ENCODE results near the gene RAB30. TPM values are rescaled to one million over a fixed set of nuclear protein-coding genes. Genes with fewer than 3 reads are reported as not detected.

The RAB30 gene
- total and polyA plus RNA-seq, 9 of the 15 experiments (the other 6 are each of a cell fraction or from before 2014, with no cell fraction given), result 0.29 to 1.3 (median 1.0) TPM

DNA sequence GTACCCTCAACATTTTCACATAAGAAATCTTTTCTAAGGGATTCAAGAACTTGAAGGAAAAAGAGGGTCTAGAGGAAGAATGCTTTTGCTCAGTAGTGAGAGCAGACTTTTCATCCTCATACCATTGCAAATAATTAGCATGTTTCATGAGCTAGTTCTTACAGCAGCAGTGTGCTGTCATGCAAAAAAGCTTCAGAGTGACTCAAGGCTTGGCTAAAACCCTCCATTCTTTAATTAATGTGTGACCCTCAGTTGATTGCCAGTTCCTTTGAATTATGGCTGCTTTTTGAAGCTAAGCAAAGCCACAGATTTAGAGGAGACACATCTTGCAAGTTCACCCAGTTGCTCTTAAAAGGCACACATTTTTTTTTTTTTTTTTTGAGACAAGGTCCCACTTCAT lies 48.6 kb upstream of the RAB30 start (continued):
- TF ChIP-seq, protein P1, sequence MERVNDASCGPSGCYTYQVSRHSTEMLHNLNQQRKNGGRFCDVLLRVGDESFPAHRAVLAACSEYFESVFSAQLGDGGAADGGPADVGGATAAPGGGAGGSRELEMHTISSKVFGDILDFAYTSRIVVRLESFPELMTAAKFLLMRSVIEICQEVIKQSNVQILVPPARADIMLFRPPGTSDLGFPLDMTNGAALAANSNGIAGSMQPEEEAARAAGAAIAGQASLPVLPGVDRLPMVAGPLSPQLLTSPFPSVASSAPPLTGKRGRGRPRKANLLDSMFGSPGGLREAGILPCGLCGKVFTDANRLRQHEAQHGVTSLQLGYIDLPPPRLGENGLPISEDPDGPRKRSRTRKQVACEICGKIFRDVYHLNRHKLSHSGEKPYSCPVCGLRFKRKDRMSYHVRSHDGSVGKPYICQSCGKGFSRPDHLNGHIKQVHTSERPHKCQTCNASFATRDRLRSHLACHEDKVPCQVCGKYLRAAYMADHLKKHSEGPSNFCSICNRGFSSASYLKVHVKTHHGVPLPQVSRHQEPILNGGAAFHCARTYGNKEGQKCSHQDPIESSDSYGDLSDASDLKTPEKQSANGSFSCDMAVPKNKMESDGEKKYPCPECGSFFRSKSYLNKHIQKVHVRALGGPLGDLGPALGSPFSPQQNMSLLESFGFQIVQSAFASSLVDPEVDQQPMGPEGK (CRISPR knock-in tag; IDR thresholded peaks at IDR 0.05; ENCODE audit: borderline replicate concordance), result no peak
- no peak for TF ChIP-seq POLR2B (IDR thresholded peaks at IDR 0.05; ENCODE audit: low read depth, partially characterized antibody)
- no peak for TF ChIP-seq CEBPB (tag; IDR thresholded peaks at IDR 0.05)
- TF ChIP-seq, protein P2, sequence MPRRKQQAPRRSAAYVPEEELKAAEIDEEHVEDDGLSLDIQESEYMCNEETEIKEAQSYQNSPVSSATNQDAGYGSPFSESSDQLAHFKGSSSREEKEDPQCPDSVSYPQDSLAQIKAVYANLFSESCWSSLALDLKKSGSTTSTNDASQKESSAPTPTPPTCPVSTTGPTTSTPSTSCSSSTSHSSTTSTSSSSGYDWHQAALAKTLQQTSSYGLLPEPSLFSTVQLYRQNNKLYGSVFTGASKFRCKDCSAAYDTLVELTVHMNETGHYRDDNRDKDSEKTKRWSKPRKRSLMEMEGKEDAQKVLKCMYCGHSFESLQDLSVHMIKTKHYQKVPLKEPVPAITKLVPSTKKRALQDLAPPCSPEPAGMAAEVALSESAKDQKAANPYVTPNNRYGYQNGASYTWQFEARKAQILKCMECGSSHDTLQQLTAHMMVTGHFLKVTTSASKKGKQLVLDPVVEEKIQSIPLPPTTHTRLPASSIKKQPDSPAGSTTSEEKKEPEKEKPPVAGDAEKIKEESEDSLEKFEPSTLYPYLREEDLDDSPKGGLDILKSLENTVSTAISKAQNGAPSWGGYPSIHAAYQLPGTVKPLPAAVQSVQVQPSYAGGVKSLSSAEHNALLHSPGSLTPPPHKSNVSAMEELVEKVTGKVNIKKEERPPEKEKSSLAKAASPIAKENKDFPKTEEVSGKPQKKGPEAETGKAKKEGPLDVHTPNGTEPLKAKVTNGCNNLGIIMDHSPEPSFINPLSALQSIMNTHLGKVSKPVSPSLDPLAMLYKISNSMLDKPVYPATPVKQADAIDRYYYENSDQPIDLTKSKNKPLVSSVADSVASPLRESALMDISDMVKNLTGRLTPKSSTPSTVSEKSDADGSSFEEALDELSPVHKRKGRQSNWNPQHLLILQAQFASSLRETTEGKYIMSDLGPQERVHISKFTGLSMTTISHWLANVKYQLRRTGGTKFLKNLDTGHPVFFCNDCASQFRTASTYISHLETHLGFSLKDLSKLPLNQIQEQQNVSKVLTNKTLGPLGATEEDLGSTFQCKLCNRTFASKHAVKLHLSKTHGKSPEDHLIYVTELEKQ (CRISPR knock-in tag; IDR thresholded peaks at IDR 0.05), result no peak

DNA sequence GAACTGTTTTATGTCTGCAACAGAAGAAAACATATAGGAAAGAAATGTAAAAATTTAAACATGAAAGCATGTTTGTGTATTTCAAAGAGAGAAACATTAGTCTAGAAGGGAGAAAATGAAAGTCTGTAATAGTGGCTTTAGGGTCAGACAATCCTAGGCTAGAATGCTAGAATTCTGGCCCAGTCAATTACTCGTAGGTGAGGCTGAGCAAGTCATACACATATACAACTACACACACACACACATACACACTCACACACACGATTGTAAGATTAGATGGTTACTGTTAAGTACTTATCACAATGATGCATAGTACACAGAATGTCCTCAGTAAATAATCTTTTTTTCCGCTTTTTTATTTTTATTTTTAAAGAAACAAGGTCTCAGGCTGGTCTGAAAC lies 47.5 kb upstream of the RAB30 start:
- no peaks in the 10 kb centered on the region for H3K36me3 ChIP-seq (ENCODE audit: control insufficient read depth, insufficient read depth, low read length)
- POLR2A ChIA-PET, result interaction anchor here (1.8 kb wide), 1 partner anchor 12 kb away, joined by 4 read pairs; no protein-coding TSS in a partner anchor
- intact Hi-C loops (cut with micrococcal nuclease), result no loop called here
- TF ChIP-seq RFX5 (IDR thresholded peaks at IDR 0.05; ENCODE audit: low read depth, low read length), result no peak
- TF ChIP-seq, protein P3, sequence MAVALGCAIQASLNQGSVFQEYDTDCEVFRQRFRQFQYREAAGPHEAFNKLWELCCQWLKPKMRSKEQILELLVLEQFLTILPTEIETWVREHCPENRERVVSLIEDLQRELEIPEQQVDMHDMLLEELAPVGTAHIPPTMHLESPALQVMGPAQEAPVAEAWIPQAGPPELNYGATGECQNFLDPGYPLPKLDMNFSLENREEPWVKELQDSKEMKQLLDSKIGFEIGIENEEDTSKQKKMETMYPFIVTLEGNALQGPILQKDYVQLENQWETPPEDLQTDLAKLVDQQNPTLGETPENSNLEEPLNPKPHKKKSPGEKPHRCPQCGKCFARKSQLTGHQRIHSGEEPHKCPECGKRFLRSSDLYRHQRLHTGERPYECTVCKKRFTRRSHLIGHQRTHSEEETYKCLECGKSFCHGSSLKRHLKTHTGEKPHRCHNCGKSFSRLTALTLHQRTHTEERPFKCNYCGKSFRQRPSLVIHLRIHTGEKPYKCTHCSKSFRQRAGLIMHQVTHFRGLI (CRISPR knock-in tag; IDR thresholded peaks at IDR 0.05), result no peak
- no peak for TF ChIP-seq ZNF224 (CRISPR knock-in tag; IDR thresholded peaks at IDR 0.05)
- no peak for TF ChIP-seq RFX7 (CRISPR knock-in tag; IDR thresholded peaks at IDR 0.05)
- no peak for TF ChIP-seq ZNF347 (CRISPR knock-in tag; IDR thresholded peaks at IDR 0.05; ENCODE audit: low read depth)
- no peak for TF ChIP-seq HNRNPK (IDR thresholded peaks at IDR 0.05; ENCODE audit: low read depth, low read length, poor library complexity, severe bottlenecking)
- no peak for TF ChIP-seq ZNF668 (CRISPR knock-in tag; IDR thresholded peaks at IDR 0.05)
- TF ChIP-seq ELF4 (CRISPR knock-in tag; IDR thresholded peaks at IDR 0.05), result no peak
- no peak for TF ChIP-seq MTA1 (IDR thresholded peaks at IDR 0.05; ENCODE audit: borderline replicate concordance)
- TF ChIP-seq, protein P4, sequence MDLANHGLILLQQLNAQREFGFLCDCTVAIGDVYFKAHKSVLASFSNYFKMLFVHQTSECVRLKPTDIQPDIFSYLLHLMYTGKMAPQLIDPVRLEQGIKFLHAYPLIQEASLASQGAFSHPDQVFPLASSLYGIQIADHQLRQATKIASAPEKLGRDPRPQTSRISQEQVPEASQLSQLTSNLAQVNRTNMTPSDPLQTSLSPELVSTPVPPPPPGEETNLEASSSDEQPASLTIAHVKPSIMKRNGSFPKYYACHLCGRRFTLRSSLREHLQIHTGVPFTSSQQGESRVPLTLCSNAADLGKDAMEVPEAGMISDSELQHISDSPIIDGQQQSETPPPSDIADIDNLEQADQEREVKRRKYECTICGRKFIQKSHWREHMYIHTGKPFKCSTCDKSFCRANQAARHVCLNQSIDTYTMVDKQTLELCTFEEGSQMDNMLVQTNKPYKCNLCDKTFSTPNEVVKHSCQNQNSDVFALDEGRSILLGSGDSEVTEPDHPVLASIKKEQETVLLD (IDR thresholded peaks at IDR 0.05), result no peak
- TF ChIP-seq CEBPB (tag; IDR thresholded peaks at IDR 0.05), result no peak

More for the DNA sequence above, 47.5 kb upstream of the RAB30 start:
- 41% methylated on average over 3 of the region's 3 CpGs for WGBS (ENCODE audit: insufficient coverage, low coverage, missing lambda C conversion rate)
- no peak overlapping the region for H3K4me2 ChIP-seq (ENCODE audit: insufficient read depth, low read length)
- no peaks in the 10 kb centered on the region for H3K9me3 ChIP-seq (replicated peaks; ENCODE audit: control insufficient read depth, insufficient read depth, low read depth, low read length)
- H3K27ac ChIP-seq (ENCODE audit: extremely low read depth, low read depth, low read length), result no peak overlapping the region
- no peaks in the 10 kb centered on the region for H3K79me2 ChIP-seq (ENCODE audit: control insufficient read depth, insufficient read depth, low read length)
- H3K9ac ChIP-seq (ENCODE audit: insufficient read depth in 1 of 2, low read depth in 2 of 2, low read length in 2 of 2), result no peak overlapping the region
- no peak overlapping the region for H3K4me3 ChIP-seq
- DNase-seq (ENCODE audit: extremely low read depth in 1 of 4, low spot score in 3 of 4) (no peak), FAIRE-seq (no peak), ATAC-seq (no peak)
- H3K4me1 ChIP-seq (replicated peaks in 1 of 2; ENCODE audit: control insufficient read depth in 2 of 2, insufficient read depth in 2 of 2, low read length in 2 of 2), result peaks cover 0 to 6% of the 10 kb centered on the region in 2 experiments; a peak in 2 of 5 replicates
- H4K20me1 ChIP-seq (replicated peaks; ENCODE audit: control insufficient read depth, insufficient read depth, low read length), result no peaks in the 10 kb centered on the region
- H3K9me1 ChIP-seq (ENCODE audit: control insufficient read depth, insufficient read depth, low read length), result no peaks in the 10 kb centered on the region
- H2AFZ ChIP-seq (ENCODE audit: low read depth, low read length), result no peak overlapping the region
- H3K27me3 ChIP-seq (ENCODE audit: control insufficient read depth in 2 of 2, insufficient read depth in 2 of 2, low read length in 2 of 2), result no peaks in the 10 kb centered on the region
- CTCF ChIA-PET (ENCODE audit: low intra/inter-chr PET ratio), result no interaction called here
- in situ Hi-C loops (cut with MboI), result no loop called here
- no TSS peak for BruUV-seq (replicated peaks)
